SK-N-SH (cell line): Measurements from ENCODE around the gene HPCAL1.

Experiments
- CHD2 ChIP-seq: fragments of 150-350 bp; IDR thresholded peaks from 2 replicates; pipeline ENCODE4 v1.6.1; 2018; ENCODE audit warnings: low read length; ENCODE audit not compliant: partially characterized antibody
- CTCF ChIP-seq: fragments of 200-600 bp; sonication (generic); IDR thresholded peaks from 2 replicates; pipeline ENCODE4 v1.6.1; 2017; ENCODE audit warnings: antibody characterized with exemption, mild to moderate bottlenecking, moderate library complexity
- EP300 ChIP-seq, 2 experiments: IDR thresholded peaks; 2 replicates each; pipeline versions ENCODE4 v1.4.0 to v1.6.1; 2012; ENCODE audit warnings: borderline replicate concordance in 1 of 2, low read depth in 1 of 2, low read length in 1 of 2
- EZH2phosphoT487 ChIP-seq: fragments of 200-600 bp; sonication (generic); IDR thresholded peaks from 2 replicates; pipeline ENCODE4 v1.6.1; 2017; ENCODE audit warnings: low read depth, mixed run types, mild to moderate bottlenecking, antibody characterized with exemption, moderate library complexity, borderline replicate concordance
- FOXM1 ChIP-seq: IDR thresholded peaks from 2 replicates; pipeline ENCODE4 v1.4.0; 2012; ENCODE audit warnings: low read depth, mild to moderate bottlenecking
- MXI1 ChIP-seq: IDR thresholded peaks from 2 replicates; pipeline ENCODE4 v1.6.1; 2012; ENCODE audit warnings: mild to moderate bottlenecking, low read depth, low read length, improper control_type of control experiment
- POLR2AphosphoS5 ChIP-seq: IDR thresholded peaks from 2 replicates; pipeline ENCODE4 v1.6.1; 2012; ENCODE audit warnings: low read depth, low read length
- REST ChIP-seq: IDR thresholded peaks from 2 replicates; pipeline ENCODE4 v1.6.1; 2012; ENCODE audit warnings: mild to moderate bottlenecking, low read depth, low read length, moderate library complexity
- RFX5 ChIP-seq: IDR thresholded peaks from 2 replicates; pipeline ENCODE4 v1.6.1; 2012; ENCODE audit warnings: mild to moderate bottlenecking, improper control_type of control experiment, low read length
- YY1 ChIP-seq: IDR thresholded peaks from 2 replicates; pipeline ENCODE4 v1.4.0; 2012; ENCODE audit warnings: low read depth, mild to moderate bottlenecking

GRCh38 chr2:10292033-10292432 is 10.7 kb upstream of the HPCAL1 start:
- TF ChIP-seq POLR2AphosphoS5 (no peak), CTCF (no peak), RFX5 (no peak), CHD2 (no peak), EZH2phosphoT487 (no peak), REST (no peak), EP300 (IDR thresholded peaks at IDR 0.05; ENCODE audit: borderline replicate concordance in 1 of 2, low read depth in 1 of 2, low read length in 1 of 2) (no peak), YY1 (no peak), MXI1 (no peak), FOXM1 (no peak)
